Keratinocyte (primary cell): Measurements from ENCODE around the gene RSPO3.

ENCODE experiments used
- EZH2 ChIP-seq: IDR thresholded peaks from one replicate; pipeline ENCODE4 v1.6.1; 2012; ENCODE audit warnings: inconsistent platforms, mild to moderate bottlenecking, low read length, moderate library complexity
- TF ChIP-seq, protein P1 (sequence below), 3 experiments: IDR thresholded peaks in 1 of 3; conservative IDR thresholded peaks in 1 of 3; optimal IDR thresholded peaks in 1 of 3; 2 replicates in 2 of 3; 3 replicates in 1 of 3; pipeline versions ENCODE3 to v1.5.1; 2011; ENCODE audit warnings: low read length in 3 of 3, mild to moderate bottlenecking in 3 of 3, moderate library complexity in 2 of 3, control low read depth in 1 of 3, inconsistent platforms in 1 of 3; ENCODE audit not compliant: insufficient read depth in 2 of 3; ENCODE audit errors: extremely low read depth in 1 of 3

DNA sequence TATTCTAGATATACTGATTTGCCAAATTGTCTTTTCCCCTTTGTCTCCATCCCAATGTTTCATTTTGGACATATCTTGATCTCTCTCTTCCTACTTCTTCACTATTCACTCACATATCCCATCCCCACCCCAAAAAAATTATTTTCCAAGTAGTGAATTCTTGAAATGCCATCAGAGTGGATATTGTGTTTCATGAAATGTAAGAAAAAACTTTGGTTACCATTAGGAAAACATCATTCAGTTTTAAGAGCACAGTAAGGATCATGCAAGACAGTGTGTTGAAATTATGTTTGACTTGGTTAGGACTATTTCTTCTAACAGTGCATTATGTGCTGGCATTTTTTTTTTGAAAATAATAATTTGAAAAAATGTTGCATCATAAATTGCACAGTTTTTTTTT is 5.7 kb downstream of the RSPO3 start:
- TF ChIP-seq, protein P1, sequence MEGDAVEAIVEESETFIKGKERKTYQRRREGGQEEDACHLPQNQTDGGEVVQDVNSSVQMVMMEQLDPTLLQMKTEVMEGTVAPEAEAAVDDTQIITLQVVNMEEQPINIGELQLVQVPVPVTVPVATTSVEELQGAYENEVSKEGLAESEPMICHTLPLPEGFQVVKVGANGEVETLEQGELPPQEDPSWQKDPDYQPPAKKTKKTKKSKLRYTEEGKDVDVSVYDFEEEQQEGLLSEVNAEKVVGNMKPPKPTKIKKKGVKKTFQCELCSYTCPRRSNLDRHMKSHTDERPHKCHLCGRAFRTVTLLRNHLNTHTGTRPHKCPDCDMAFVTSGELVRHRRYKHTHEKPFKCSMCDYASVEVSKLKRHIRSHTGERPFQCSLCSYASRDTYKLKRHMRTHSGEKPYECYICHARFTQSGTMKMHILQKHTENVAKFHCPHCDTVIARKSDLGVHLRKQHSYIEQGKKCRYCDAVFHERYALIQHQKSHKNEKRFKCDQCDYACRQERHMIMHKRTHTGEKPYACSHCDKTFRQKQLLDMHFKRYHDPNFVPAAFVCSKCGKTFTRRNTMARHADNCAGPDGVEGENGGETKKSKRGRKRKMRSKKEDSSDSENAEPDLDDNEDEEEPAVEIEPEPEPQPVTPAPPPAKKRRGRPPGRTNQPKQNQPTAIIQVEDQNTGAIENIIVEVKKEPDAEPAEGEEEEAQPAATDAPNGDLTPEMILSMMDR (optimal IDR thresholded peaks at IDR 0.05 in 1 of 3, IDR thresholded peaks at IDR 0.05 in 1 of 3, conservative IDR thresholded peaks at IDR 0.05 in 1 of 3; ENCODE audit: extremely low read depth in 1 of 3, insufficient read depth in 2 of 3, low read length in 3 of 3), result no peak
- no peak for TF ChIP-seq EZH2
